RWPE2 (cell line): ENCODE measurements around the gene TRAK1.
A peak's percentile ranks its signal among the peaks of the same experiment; 100 is the strongest.

Experiments
- ATAC-seq: fragments of 200-7000 bp; cut with Tn5 transposase; 3 replicates; pipeline ENCODE4 v1.9.1; 2021; ENCODE audit warnings: low read depth
- DNase-seq: peaks from one replicate; pipeline ENCODE4 v3.0.0-alpha.2; 2020; ENCODE audit warnings: low spot score
- H3K27ac ChIP-seq: fragments of 450-650 bp; 2 replicates; pipeline ENCODE4 v1.5.1; 2017; ENCODE audit warnings: mild to moderate bottlenecking; ENCODE audit not compliant: poor library complexity, severe bottlenecking
- H3K27me3 ChIP-seq: fragments of 250-450 bp; sonication (Bioruptor Pico); 2 replicates; pipeline ENCODE4 v1.5.1; 2021; ENCODE audit warnings: mild to moderate bottlenecking, moderate library complexity; ENCODE audit not compliant: insufficient read depth, poor library complexity, severe bottlenecking
- H3K36me3 ChIP-seq: fragments of 250-450 bp; sonication (Bioruptor Pico); 2 replicates; pipeline ENCODE4 v1.5.1; 2020; ENCODE audit warnings: low read depth, mild to moderate bottlenecking, moderate library complexity
- H3K4me1 ChIP-seq: fragments of 250-450 bp; sonication (Bioruptor Pico); 2 replicates; pipeline ENCODE4 v1.5.1; 2021; ENCODE audit warnings: mild to moderate bottlenecking, moderate library complexity; ENCODE audit not compliant: insufficient read depth, poor library complexity, severe bottlenecking
- H3K4me3 ChIP-seq: fragments of 250-450 bp; sonication (Bioruptor Pico); 2 replicates; pipeline ENCODE4 v1.5.1; 2021; ENCODE audit warnings: mild to moderate bottlenecking, moderate library complexity; ENCODE audit not compliant: severe bottlenecking
- H3K9me3 ChIP-seq: fragments of 250-450 bp; sonication (Bioruptor Pico); 2 replicates; pipeline ENCODE4 v1.5.1; 2021; ENCODE audit warnings: mild to moderate bottlenecking, moderate library complexity; ENCODE audit not compliant: severe bottlenecking
- TF ChIP-seq, protein P1 (sequence below): fragments of 450-650 bp; IDR thresholded peaks from one replicate; pipeline ENCODE4 v1.5.1; 2017; ENCODE audit warnings: mild to moderate bottlenecking, moderate library complexity; ENCODE audit not compliant: poor library complexity, severe bottlenecking

The TRAK1 gene

DNA sequence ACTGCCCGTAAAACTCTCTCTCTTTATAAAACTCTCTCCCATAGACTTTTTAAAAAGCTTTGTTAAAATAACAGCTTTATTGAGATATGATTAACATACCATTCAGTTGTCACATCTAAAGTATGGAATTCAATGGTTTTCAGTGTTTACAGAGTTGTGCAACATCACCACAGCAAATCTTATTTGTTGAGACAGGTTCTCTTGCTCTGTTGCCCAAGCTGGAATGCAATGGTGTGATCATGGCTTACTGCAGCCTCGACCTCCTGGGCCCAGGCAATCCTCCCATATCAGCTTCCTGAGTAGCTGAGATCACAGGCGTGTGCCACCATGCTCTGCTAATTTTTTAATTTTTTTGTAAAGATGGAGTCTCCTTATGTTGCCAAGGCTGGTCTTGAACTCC is 35.9 kb upstream of the TRAK1 start:
- Histone ChIP-seq H3K27me3 (no peaks in the 10 kb centered on the region), H3K9me3 (no peaks in the 10 kb centered on the region), H3K4me1 (peaks cover 13% of the 10 kb centered on the region), H3K27ac (peak overlapping the region; percentile 68), H3K36me3 (no peaks in the 10 kb centered on the region), H3K4me3 (no peak overlapping the region)
- ATAC-seq (peak; percentile 77), DNase-seq (no peak)
- TF ChIP-seq, protein P1, sequence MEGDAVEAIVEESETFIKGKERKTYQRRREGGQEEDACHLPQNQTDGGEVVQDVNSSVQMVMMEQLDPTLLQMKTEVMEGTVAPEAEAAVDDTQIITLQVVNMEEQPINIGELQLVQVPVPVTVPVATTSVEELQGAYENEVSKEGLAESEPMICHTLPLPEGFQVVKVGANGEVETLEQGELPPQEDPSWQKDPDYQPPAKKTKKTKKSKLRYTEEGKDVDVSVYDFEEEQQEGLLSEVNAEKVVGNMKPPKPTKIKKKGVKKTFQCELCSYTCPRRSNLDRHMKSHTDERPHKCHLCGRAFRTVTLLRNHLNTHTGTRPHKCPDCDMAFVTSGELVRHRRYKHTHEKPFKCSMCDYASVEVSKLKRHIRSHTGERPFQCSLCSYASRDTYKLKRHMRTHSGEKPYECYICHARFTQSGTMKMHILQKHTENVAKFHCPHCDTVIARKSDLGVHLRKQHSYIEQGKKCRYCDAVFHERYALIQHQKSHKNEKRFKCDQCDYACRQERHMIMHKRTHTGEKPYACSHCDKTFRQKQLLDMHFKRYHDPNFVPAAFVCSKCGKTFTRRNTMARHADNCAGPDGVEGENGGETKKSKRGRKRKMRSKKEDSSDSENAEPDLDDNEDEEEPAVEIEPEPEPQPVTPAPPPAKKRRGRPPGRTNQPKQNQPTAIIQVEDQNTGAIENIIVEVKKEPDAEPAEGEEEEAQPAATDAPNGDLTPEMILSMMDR: no peak

DNA sequence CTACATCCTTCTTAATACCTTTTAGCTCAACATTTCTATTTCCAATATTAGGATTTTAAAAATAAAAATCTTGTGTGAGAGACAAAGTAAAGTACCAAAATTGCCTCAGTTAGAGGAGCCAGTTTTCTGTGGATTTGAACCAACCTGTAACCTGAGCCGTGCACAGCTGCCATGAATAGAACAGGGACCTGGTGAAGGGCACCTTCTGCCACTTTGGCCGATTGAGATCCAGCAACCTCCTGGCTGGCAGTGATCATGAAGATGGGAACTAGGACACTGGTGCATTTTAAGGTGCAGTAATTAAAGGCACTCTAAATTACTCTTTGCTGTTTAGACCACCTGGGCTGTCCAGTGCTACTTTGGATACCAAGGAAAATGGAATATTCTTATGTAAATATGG is 34.3 kb upstream of the TRAK1 start:
- Histone ChIP-seq H3K27ac (no peak overlapping the region), H3K4me1 (peaks cover 23% of the 10 kb centered on the region), H3K36me3 (no peaks in the 10 kb centered on the region), H3K9me3 (no peaks in the 10 kb centered on the region), H3K27me3 (no peaks in the 10 kb centered on the region), H3K4me3 (no peak overlapping the region)
- ATAC-seq: no peak
- DNase-seq: no peak
- TF ChIP-seq, protein P1: no peak

DNA sequence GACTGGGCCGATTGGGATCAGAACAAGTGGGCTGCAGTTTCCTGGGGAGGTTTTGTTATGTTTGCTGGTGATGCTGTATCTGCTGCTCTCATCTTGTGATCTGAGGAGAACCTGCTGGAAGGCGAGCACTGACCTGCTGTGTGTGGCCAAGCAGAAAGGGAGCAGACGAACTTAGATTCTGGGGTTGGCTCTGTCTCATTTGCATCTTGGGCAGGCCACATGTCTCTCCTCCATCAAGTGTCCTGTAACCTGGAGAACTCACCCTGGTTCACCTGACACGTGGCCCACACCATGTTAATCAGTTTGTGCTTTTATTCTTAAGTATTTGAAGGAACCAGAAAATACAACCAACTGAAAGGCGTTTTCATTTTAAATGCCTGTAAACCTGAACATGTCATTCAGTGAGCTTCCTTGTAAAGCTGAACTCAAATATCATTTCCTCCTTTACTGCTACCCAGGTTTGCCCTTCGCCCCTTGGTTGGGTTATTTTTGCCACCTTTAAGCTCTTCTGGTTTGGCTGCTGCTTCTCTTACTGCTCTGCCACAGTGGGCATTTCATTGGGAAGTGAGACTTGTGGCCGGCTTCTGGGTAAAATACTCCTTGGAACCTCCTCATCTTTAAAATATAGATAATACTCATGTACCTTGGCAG is 33.5 kb upstream of the TRAK1 start:
- H3K27ac ChIP-seq: no peak overlapping the region
- TF ChIP-seq, protein P1: no peak
- peaks cover 28% of the 10 kb centered on the region for H3K4me1 ChIP-seq
- no peak overlapping the region for H3K4me3 ChIP-seq
- H3K9me3 ChIP-seq: no peaks in the 10 kb centered on the region
- ATAC-seq (no peak), DNase-seq (no peak)
- H3K36me3 ChIP-seq: no peaks in the 10 kb centered on the region
- H3K27me3 ChIP-seq: no peaks in the 10 kb centered on the region

DNA sequence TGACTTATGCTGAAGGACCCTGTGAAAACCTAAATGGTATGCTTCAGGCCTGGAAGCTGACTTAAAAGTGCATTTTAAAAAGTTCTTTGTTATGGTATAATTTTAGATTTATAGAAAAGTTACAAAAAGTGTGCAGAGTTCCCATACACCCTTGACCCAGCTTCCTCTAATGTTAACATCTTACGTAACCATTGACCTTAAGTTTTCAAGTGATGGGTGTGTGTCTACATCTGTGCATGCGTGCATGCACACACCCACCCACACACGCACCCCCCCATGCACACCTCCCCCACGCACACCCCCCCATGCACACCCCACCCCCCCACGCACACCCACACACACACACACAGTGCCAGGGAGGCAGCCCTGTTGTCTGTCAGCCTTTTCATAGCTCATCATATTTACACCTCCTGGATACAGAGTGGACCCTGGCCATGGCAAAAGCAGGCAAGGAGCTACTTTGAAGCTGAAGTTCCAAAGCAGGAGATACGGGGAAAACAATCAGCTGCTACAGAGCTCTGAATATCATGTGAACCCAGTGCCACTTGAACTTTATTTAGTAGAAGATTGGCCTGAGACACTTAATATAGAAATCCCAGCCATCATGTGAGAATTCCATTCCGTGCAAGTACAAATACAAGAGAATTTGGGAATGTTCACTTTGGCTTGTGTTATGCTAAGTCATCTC is 30.0 kb upstream of the TRAK1 start:
- ATAC-seq (0 out of 3 replicates have a peak, but pooled peaks have one; percentile 8), DNase-seq (no peak)
- Histone ChIP-seq H3K4me3 (no peak overlapping the region), H3K27me3 (no peaks in the 10 kb centered on the region), H3K9me3 (no peaks in the 10 kb centered on the region), H3K36me3 (no peaks in the 10 kb centered on the region), H3K4me1 (peaks cover 30% of the 10 kb centered on the region), H3K27ac (peak overlapping the region; percentile 85)
- TF ChIP-seq, protein P1: no peak
